ENCODE measurements around the gene ARHGAP42. TPM values are rescaled to one million over a fixed set of nuclear protein-coding genes. Genes with fewer than 3 reads are reported as not detected.

The ARHGAP42 gene
- total RNA-seq, 1 experiment from 2014 or later = 39.1 TPM

GRCh38 chr11:100981196-100981824 is 294.2 kb downstream of the ARHGAP42 start:
- H4K20me1 ChIP-seq (ENCODE audit: control insufficient read depth, insufficient read depth, insufficient read length) = no peaks in the 10 kb centered on the region
- H4K8ac ChIP-seq (replicated peaks; ENCODE audit: insufficient read length, low read depth, low read length) = no peak overlapping the region
- no peaks in the 10 kb centered on the region for H3K79me1 ChIP-seq (ENCODE audit: insufficient read depth, low read depth, low read length, poor library complexity, severe bottlenecking)
- H4K5ac ChIP-seq (ENCODE audit: insufficient read length, low read depth, low read length) = no peak overlapping the region
- H3K27me3 ChIP-seq (ENCODE audit: insufficient read depth, low read length) = peaks cover 15% of the 10 kb centered on the region; the same call in 1 of the 2 replicates
- DNase-seq = no peak
- no peak overlapping the region for H3T11ph ChIP-seq (ENCODE audit: low read length)
- H4K91ac ChIP-seq (ENCODE audit: insufficient read length, low read depth, low read length) = no peak overlapping the region
- H2BK15ac ChIP-seq (ENCODE audit: low read depth, low read length) = no peak overlapping the region
- no peak overlapping the region for H3K56ac ChIP-seq (ENCODE audit: insufficient read length, low read depth, low read length)
- H2BK20ac ChIP-seq (ENCODE audit: low read depth, low read length, poor library complexity, severe bottlenecking) = no peak overlapping the region
- no peaks in the 10 kb centered on the region for H3K23me2 ChIP-seq (ENCODE audit: insufficient read length, low read depth, low read length, poor library complexity, severe bottlenecking)
- H3K23ac ChIP-seq (ENCODE audit: insufficient read length, low read depth, low read length) = no peak overlapping the region
- no peaks in the 10 kb centered on the region for H3K9me3 Mint-ChIP-seq
- no peak overlapping the region for H3K4ac ChIP-seq (ENCODE audit: low read depth, low read length)
- no peaks in the 10 kb centered on the region for H3K79me2 ChIP-seq (ENCODE audit: insufficient read depth, low read length)
- H2BK5ac ChIP-seq (ENCODE audit: insufficient read length, low read length) = no peak overlapping the region
- no peak overlapping the region for H2AFZ ChIP-seq (ENCODE audit: low read length)
- no peak overlapping the region for H2BK12ac ChIP-seq (ENCODE audit: insufficient read length, low read depth, low read length)
- H3K9ac ChIP-seq (ENCODE audit: extremely low read depth, insufficient read length, low read length) = no peak overlapping the region
- H3K36me3 Mint-ChIP-seq (ENCODE audit: insufficient read depth in 1 of 3, low read depth in 3 of 3) = peaks cover 18 to 33% (median 25%) of the 10 kb centered on the region in 3 experiments; a peak in 6 of 7 replicates
- no peak overlapping the region for H3K14ac ChIP-seq (ENCODE audit: insufficient read depth, low read length)
- H3K4me1 ChIP-seq (ENCODE audit: insufficient read depth, low read length) = no peaks in the 10 kb centered on the region; the same call in 1 of the 2 replicates
- peaks cover 32% of the 10 kb centered on the region for H3K27me3 Mint-ChIP-seq (ENCODE audit: low read depth)
- WGBS (ENCODE audit: extremely low coverage, insufficient read length, low lambda C conversion rate) = no CpG with 5 or more reads among the region's 1 CpG
- no peaks in the 10 kb centered on the region for H3K9me3 ChIP-seq (ENCODE audit: control insufficient read depth, low read depth, low read length)
- no peak for TF ChIP-seq CTCF (conservative IDR thresholded peaks at IDR 0.05)
- H3K27ac Mint-ChIP-seq = no peak overlapping the region
- no peak overlapping the region for H3K4me2 ChIP-seq (ENCODE audit: insufficient read depth, insufficient read length, low read length)
- H3K18ac ChIP-seq (ENCODE audit: insufficient read length, low read depth, low read length) = no peak overlapping the region
- no peak overlapping the region for H3K4me3 Mint-ChIP-seq
- H2BK120ac ChIP-seq (ENCODE audit: low read depth, low read length, poor library complexity, severe bottlenecking) = no peak overlapping the region
- H3K27ac ChIP-seq (ENCODE audit: insufficient read length, low read depth, low read length) = no peak overlapping the region
- no peak overlapping the region for H2AK5ac ChIP-seq (ENCODE audit: insufficient read length, low read length)
- peaks cover 12 to 15% of the 10 kb centered on the region in 2 experiments for H3K4me1 Mint-ChIP-seq

Measured in H9 (cell line).